NCI-H2227 (cell line): ENCODE results near the gene HDAC4.

Experiments used
- DNase-seq: peaks from one replicate; lab custom pipeline; 2025; ENCODE audit not compliant: unreplicated experiment; lab: John Stamatoyannopoulos, UW

HDAC4 gene

GRCh38 chr2:239385096-239386000, 15.5 kb downstream of the HDAC4 start:
- DNase-seq = no peak

DNA sequence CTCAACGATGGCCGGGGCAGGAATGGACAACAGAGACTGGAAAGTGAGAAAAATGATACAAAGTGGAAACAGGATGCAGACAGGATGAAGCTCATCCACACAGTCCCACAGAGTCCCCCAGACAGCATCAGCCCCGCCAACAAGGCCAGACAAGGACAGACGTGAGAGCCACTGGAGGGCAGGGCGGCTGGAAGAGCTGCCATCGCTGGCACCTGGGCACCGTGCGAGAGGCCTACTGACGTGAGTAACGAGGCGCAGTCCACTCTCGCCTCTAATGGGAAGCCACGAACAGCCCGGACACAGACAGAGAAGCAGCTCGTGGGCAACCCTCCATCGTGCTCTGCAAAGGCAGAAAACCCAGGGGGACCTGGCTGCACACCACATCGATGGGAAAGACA, 17.1 kb downstream of the HDAC4 start:
- no peak for DNase-seq

GRCh38 chr2:239383036-239383758, 17.6 kb downstream of the HDAC4 start:
- no peak for DNase-seq

DNA sequence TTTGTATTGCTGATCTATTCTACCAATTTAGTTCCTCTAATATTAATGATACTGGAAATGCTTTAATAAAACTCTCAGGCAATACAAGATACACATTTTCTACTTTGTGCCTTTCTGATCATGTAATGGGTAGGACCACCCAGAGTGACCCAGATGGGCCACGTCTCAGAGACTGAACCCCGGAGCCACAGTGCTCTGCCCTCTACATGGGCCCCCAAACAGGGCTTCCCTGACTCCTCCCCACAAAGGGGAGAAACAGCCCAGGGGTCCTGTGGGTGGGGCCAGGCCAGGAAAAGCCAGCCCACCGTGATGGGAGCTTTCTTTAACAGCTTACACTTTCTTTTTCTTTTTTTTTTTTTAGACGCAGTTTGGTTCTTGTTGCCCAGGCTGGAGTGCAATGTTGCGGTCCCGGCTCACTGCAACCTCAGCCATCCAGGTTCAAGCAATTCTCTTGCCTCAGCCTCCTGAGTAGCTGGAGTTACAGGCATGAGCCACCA, 18.4 kb downstream of the HDAC4 start:
- DNase-seq = no peak

DNA sequence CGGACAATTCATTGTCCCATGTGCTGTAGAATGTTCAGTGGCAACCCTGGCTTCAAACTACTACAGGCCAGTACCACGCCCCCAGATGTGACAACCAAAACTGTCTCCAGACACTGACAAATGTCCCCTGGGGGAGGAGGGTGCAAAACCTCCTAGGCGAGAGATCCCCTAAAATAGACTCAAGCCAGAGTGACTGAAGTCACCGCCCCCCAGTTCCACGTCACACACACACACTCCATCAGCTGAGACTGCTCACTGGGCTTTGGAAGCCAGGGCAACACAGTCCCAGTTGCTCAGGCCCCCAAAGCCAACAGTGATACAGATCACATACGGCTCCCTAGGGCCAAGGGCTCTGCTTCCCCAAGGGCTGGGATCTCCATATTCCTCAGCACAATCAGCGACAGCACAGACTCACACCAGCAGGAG, 19.1 kb downstream of the HDAC4 start:
- DNase-seq = no peak

GRCh38 chr2:239380831-239381708, 19.8 kb downstream of the HDAC4 start:
- no peak for DNase-seq

GRCh38 chr2:239379641-239380170, 21.1 kb downstream of the HDAC4 start:
- no peak for DNase-seq

- no peak for DNase-seq
These were observed 21.7 kb downstream of the HDAC4 start for GRCh38 chr2:239378918-239379640.

GRCh38 chr2:239378021-239378917, 22.6 kb downstream of the HDAC4 start:
- no peak for DNase-seq

DNA sequence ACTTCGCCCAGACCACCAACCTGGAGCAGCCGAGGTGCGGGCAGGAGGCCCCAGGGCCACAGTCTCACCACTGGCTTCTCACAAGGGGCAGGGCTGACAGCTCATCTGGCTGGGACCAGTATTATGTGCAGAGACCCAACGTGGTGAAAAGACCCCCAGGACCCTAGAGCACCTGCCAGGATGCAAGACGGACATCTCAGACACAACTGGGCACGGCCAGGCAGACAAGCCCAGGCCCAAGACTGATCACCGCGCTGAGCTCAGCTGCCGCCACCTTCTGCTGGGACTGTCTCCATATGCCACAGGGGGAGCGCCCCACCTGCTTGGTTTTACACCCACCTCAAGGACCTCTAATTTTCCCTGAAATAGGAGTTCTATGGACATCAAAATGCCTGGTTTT, 23.2 kb downstream of the HDAC4 start:
- no peak for DNase-seq

GRCh38 chr2:239376942-239377531, 23.8 kb downstream of the HDAC4 start:
- DNase-seq = no peak

DNA sequence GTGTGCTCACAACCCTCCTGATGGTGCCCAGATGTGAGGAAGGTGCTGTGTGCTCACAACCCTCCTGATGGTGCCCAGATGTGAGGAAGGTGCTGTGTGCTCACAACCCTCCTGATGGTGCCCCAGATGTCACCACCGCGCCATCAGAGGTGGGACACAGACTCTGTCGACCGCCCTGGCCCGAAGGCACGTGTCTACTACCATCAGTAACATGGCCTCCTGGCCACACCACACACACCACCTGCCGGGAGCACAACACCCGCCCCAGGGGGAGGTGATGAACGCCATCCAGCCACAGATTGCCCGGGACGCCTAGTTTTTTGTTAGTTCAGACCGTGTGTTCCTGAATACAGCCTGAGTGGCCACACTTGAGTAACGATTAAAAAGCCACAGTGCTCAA, 24.5 kb downstream of the HDAC4 start:
- no peak for DNase-seq

DNA sequence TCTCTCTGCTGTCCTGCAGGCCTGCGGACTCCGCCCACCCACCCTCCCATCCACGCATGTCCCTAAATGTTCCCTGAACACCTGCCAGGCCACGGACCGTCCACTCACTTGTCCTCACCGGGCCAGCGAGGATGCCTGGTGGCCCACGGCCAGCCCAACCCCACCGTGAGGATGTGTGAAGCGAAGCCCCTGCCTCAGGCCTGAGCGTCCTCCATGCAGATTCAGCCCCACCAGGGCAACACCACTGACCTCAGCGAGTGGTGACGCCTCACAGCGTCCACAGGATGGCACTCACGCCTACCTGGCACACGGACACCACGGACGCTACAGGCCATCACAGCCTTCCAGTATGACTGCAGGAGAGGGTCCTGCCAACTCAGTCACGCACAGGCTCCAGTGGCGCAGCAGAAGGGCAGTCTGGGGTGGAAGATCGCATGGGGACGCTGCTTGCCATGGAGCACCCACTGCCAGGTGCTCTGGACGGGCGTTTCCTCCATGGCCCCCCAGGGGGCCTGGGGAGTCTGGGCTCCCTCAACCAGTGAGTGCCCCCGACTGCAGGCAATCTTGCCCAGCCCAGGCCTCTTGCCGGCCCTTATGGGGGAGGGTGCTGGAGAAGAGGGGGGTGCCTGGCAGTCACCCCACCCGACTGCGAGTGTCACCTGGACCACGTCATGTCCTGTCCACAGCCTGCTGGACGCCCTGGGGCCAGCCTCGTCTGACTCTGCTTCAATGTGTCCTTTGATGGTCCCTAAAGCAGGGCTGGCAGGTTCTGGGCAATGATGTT, 25.4 kb downstream of the HDAC4 start:
- DNase-seq = no peak

DNA sequence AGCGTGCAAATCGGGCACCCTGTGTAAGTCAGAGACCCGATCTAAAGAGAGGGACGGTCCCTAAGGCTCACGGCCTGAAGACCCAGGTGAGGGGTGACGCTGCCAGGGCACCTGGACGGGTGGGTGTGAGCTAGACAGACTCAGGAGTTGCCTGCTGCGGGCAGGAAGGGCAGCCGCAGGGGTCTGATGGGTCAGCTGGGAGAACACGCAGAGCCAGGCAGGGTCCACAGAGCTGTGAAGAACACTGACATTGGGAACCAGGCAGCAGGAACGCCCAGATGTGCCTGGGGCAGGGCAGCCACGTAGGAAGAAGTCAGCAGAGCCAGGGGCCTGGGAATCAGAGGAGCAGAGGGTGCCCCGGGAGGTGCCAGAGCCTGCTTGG, 25.9 kb downstream of the HDAC4 start:
- DNase-seq = no peak

DNA sequence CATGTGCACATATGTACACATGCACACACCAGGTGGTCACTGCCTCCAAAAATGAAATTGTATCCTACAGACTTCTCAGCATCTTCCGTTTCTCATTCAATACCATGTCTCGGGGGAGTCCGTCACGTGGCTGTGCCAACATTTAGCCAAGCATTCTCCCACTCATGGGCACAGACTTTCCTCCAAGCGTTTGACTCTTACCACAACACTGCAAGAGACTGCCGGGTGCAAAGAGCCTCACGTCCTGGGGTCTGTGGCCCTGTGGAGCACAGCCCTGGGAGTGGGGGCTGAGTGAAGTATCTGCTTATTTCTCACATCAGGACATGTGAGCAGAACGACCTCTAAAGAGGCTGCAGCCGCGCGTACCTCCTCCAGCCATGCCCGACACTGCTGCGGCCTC, 28.0 kb downstream of the HDAC4 start:
- no peak for DNase-seq

DNA sequence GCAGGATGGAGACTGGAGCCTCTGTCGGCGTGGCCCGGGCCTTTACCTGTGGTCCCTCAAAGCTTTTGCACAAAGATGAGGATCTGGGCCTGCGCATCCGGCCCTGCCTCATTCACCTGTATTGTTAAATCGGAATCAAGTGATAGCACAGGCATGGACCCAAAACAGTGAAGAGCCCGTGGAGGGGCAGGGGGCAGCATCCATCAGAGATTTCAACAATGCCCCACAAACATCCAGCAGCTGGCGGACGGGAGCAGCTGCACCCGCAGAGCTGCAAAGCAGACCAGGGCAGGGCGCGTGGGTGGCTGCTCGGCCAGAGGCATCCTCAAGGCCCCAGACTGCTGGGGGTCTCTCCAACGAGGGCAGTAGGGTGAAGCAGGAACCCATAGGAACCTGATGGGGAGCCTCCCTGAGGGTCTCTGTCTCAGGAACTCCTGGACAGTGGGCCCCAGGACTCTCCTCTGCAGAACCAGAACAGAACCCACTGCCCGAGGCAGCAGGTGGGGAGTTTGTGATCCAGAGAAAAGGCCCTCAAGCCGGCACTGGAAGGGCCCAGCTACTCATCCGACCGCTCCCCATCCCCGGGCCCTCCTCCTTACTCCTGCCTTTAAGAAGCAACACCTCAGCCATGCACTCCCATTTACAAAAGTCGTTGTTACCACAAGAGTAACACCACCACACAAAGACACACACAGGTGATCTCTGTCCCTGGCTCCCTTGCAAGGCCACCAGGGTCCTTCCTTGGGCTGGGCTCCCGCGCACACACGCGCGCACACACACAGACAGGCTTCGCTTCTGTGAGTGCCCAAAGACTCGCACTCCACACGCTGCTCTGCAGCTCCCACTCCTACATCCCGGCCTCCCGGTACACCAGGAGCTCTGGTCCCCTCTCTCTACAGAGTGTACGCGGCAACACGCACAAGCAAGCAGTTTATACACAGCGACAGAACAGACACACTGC, 28.8 kb downstream of the HDAC4 start:
- no peak for DNase-seq
